NCI-H1092 treated with DMSO at 0.1 percent for 48 hours (cell line): ENCODE data around the gene DMAC2L.

ENCODE experiments used
- DNase-seq: peaks from one replicate; lab custom pipeline; 2025; lab: John Stamatoyannopoulos, UW

DMAC2L gene

DNA sequence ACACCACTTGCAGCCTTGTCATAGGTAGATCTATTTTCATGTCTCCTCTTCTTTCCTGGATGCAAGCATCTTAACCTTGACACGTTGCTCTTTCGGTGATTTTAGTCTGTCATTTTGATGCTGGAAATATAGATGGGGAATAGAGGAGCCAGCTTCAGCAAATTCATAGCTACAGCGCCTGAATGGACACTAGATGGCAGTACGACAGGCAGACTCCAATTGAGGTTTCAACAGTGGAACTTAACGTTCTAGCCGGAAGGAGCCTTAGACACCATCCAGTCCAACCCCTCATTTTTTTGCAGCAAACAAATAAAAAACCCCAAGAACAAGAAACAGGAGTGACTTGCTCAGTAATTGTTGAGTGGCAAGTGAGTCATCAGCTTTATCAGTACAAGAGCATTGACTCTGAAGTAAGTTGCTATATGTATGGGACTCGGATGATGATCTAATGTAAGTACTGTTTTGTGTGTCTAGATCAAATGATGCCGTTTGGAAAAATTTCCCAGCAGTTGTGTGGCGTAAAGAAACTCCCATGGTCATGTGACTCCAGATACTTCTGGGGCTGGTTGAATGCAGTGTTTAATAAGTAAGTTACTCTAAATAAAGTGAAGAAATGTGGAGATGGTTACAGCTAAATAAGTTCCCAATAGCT is 9.0 kb downstream of the DMAC2L start:
- peak; percentile 83 for DNase-seq

DNA sequence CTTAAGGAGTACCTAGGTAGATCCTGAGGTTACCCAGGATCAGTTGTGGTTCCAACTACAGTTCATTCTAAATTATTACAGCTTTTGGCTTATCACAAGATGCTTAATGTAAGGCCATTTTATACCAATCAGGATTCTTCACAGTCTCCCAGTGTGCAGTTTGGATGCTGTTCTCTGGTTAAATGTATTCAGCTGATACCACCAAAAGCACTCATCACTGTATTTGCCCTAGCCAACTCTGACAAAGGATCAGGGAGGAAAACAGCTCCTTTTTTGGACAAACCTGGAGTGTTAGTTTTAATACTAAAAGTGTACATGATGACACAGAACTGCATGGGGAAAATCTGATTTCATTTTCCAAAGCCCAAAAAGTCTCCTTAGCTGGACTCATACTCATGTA is 19.5 kb downstream of the DMAC2L start:
- no peak for DNase-seq

DNA sequence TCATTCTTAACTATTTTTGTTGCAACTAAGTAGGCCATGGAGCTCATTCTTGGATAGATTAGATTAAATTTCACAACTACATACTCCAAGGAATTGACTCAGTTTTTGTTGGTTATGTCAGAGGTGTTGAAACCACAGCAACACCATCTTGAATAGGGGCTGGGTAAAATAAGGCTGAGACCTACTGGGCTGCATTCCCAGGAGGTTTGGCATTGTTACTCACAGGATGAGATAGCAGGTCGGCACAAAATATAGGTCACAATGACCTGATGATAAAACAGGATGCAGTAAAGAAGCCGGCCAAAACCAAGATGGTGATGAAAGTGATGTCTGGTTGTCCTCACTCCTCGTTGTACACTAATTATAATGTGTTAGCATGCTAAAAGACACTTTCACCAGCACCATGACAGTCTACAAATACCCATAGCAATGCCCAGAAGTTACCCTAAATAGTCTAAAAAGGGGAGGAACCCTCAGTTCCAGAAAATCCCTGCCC is 20.9 kb downstream of the DMAC2L start:
- no peak for DNase-seq

DNA sequence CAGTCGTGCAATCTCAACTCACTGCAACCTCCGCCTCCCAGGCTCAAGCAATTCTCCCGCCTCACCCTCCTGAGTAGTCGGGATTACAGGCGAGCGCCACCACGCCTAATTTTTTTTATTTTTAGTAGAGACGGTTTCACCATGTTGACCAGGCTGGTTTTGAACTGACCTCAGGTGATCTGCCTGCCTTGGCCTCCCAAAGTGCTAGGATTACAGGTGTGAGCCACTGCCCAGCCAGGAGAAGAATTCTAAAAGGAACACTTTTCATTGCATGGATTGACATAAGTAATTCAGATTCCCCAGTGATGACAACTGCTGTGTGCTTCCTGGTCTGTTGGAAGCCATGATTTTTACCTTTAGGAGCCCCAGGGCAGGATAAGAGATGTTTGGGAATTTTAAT is 22.1 kb downstream of the DMAC2L start:
- DNase-seq, result no peak

DNA sequence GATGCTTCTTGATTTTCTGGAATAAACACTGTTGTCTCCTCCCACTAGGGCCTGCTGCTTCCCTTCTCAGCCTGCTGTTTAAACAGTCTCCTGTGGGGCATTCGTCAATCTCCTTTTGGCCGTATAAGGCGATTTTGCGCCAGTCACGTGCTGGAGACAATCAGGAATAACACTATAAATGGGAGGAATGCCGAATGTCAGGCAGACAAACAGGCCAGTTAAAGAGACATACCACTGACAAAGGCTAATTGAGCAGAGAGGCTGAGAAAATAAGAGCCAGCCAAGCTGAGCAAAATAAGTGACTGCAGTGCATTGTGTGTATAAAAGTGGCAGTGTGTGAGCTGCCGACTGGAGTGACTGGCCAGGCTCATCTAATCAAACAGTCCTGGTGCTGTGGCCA is 23.3 kb downstream of the DMAC2L start:
- peak; percentile 83 for DNase-seq

DNA sequence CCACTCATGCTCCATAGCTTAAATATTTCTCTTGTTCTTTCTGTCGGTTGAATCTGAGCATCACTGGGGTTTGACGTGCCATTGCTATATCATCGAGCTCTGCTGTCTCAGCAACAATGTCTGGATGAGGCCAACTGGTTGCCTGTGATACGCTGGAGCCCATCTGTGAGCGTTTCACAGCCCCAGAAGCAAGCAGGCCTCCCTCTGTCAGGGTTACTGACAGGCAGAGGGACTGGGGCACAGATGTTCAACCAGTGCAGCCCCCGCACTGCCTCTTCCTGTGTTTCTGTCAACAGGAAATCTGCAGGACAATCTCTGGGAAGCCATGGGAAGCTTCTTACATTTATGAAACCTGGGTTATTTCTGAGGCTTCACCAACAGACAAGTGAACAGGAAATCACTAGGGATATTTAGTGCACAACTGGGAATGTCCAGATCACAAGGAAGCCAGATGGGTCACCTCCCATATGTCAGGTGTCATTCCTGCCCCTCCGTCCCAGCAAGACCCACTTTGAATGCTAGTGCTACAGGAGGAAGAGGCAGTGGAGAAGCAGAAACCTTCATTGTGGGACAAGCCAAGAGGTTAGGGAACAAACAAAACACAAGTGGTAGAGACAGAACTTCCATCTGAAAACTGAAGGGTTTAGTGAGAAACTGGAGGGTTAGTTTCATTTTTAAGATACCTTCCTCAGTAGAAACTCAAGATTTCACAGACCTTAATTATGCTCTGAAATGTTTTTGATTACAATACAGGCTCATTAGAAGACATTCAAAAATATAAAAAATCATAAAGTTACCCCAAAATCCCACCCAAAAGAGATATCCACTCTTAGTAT is 24.1 kb downstream of the DMAC2L start:
- peak; percentile 52 for DNase-seq

DNA sequence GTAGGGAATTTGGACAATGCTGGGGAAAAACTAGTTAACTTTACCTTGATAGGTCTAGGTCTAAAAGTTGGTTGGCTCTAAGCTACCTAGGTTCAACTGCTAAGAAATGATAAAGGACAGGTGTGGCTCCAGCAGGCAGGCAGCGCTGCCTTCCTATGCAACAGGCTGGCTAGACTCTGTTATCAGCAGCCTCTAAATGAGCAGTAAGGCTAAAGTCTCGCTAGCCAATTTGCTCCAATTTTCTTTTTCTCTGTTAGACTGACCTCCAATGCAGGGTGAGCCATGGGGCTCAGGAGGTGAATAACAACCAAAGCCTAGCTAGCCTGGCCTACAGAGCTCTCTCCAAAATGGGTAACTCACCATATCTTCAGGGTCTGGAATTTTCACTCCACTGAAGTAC is 26.5 kb downstream of the DMAC2L start:
- no peak for DNase-seq

DNA sequence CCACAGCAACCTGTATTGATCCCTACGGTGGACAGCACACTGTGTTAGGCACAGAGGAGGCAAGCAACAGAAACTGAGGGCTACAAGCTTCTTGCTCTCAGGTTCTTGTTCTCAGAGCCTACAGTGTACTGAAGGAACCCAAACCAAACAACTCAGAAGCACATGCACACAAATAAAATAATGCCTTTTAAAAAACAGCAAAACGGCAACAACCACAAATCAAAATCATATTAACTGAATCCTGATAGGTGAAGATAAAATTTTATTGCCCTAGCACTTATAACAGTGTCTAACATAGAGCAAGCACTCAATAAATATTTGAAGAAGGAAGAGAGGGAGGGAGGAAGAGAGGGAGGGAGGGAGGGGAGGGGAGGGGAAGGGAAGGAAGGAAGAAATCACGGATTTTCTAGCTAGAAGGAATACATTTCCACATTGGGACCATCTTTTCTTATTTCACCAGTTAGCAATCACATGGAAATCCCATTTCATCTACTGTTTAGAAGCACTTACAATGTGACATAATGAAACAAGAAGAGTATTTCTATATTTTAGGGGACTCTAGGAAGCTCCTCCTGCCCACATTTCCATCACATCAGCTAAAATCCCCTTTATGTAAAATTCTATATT is 27.2 kb downstream of the DMAC2L start:
- no peak for DNase-seq

DNA sequence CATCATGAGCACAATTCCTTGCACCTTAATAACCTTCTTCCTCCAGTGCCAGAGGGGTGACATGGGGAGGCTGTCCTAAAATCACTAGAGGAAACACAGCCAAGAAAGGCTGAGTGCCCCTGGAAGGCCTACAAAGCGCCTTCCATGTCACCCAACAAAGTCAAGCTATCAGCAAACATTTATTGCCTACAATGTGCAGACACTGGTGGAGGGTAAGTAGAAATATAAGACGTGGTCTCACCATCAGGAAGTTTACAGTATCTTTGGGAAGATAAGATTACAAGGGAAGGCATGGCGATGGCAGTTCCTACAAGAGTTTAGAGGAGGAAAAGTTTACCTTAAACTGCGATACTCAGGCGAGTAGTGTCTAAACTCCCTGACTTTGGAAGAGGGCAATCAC is 27.9 kb downstream of the DMAC2L start:
- DNase-seq, result no peak

DNA sequence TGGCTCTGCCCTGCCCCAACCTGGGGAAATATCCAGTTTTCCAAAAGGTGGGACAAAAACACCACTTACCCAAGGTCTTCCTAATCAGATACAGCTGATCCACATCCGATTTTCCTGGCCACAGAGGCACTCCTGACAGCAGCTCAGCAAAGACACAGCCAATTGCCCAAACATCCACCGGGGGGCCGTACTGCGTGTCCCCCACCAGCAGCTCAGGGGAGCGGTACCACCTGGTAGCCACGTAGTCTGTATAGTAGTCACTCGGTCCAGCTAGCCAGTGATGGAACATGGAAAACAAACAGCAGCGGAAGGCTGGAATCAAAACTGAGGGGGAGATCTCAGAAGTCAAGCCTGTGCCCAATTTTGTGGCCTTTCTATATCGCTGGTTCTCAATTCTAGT is 28.8 kb downstream of the DMAC2L start:
- no peak for DNase-seq

DNA sequence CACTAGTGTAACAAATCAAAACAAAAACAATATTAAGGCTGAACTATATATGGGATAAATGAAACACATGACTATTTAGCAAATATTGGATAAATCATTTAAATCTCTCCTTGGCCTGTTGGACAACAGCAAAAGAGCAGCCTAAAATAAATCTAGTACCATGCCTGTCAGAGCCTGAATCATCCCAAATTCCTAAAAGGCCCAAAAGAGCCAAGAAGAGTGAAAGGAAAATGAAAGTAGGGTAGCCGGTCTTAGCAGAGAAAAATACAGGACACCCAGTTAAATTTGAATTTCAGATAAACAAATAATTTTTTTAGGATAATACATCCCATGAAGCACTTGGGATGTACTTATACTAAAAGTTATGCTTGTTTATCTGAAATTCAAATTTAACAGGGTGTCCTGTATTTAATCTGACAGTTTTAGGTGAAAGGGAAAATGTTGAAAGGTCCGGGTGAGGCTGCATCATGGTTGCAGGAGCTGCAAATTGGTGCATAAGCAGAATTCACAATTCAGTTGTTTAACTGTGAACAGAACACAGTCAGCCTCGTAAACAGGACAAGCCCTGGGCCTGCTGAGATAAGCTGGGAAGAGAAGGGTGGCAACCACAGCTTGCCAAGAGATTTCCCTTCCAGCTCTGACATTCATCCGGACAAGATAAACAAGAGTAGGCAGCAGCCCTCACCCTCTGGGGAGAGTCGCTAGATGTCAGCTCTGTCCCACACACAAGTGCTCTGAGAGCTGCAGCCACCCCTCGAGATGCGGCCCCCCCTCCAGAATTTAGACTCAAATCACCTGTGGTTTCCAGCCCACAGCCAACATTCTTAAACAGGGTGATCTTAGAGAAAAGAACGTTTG is 30.3 kb downstream of the DMAC2L start:
- DNase-seq, result peak; percentile 51

DNA sequence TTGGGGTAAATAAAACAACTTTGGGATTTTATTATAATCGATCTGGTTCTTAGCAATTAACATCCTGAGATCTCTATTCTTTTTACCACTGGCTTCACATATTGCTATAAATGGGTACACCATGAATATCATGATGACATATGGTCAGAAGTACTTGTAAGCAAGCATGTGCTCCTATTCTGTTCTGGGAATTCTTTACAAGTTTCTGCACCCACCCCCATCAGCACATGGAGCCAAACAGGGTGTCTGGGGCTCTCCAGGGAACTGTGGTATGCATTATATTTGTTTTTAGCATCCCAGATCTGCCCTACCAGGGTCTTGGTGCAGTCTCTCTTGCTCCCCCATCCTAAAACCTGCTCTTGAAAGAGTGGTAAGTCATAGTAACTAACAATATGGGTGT is 31.3 kb downstream of the DMAC2L start:
- DNase-seq, result no peak

DNA sequence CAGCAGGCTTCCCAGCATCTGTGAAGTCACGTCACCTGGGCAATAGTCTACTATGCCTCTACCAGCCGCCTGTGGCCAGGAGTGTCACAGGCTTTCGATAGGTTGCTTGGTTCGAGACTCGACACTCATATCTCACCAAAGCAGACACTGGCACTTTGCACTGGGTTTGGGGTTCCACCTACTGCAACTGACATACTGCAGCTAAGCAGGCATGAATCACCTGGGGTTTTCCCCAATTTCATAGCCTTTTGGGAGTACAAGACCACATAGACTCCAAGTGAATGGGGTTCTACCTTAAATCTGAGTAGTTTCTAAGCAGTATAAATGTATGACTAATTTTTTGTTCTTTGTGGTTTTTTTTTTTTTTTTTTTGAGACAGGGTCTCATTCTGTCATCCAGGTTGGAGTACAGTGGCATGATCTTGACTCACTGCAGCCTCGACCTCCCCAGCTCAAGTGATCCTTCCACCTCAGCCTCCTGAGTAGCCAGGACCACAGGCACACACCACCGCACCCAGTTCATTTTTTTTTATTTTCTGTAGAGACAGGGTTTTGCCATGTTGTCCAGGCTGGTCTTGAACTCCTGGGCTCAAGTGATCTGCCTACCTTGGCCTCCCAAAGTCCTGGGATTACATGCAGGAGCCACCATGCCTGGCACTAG is 32.1 kb downstream of the DMAC2L start:
- DNase-seq, result no peak

DNA sequence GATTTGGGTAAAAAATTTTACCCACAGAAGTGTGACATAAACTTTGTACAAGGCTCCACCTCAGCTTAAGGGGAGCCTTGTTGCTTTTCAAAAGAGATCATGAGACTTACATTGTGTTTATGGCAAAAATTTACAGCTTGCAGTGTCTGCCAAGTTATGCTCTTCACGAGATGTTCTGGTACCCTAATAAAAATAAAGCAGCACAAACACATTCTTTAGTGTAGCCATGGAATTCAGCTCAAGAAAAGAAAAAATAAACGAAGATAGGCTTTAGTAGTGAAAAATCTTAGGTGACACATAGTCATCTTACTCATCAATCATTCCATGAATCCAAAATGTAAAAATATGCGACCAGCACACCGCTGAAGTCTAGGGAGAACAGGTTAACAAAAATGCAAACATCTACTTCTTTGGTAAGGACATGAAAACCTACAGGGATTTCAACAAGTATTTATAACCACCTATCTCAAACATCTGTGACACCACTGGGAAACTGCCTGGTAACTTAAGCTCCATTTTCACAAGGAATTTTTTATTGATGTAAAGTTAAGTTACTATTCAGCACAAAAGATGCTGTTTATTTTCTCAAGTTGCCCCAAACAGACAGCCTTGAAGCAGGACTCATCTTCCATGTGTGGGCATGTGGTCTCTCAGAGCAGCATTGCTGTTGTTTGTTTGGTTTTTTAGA is 32.9 kb downstream of the DMAC2L start:
- DNase-seq, result no peak

DNA sequence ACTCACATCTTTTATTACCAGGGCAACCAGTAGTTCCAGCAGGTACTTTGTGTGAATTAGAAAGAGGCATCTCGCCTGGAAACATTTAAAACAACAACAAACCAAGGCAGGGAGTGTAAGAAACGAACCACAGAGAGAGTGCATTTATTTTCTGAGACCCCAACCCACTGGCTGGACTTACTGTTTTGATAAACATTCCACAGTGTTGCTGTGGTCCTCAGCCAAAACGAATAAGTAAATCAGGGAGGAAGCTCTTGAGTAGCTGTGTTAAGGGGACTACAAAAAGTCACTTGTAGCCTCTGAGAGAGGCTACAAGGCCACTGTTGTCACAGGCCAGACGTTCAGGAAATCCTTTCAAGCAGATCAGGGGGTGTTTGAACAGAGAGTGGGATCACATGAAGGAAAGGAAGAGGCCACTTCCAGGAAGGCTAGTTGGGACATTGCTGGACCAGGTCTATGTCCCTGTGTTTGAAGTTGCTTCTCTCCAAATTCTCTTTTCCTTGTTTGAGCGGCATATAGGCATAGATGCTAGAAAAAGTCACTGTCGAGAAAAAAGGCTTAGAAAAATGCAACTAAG is 33.8 kb downstream of the DMAC2L start:
- DNase-seq, result no peak

DNA sequence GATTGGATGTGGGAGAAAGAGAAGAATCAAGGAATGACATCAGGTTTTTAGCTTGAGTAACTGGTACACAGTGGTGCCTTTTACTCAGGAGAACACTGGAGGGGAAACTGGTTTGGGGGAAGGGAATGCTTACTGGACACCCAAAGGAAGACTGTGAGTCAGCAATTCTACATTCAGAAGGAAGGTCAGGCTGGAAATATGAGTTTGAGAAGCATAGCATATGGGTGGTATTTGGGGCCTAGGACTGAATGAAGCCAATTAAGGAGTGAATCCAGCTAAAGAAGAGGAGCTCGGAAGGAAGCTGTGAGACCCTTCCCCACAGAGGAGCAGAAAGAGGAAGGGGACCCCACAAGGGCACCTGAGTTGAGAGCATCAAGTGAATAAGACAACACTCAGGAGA is 35.4 kb downstream of the DMAC2L start:
- no peak for DNase-seq

DNA sequence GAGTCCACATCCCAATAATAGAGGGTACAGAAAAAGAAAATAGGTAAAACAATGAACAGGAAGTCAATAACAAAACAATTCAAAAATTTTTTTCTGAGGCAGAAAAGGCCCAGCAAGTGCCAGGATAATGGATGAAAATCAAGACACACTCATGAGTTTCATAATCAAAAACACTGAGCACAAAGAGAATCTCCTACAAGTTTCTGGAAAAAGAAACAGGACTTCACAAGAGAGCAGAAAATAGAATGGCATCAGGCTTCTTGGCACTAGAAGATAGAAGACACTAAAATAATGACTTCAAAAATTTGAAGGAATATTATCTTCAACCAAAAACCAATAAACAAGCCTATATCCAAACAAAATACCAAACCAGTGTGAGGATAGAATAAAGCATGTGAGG is 36.8 kb downstream of the DMAC2L start:
- no peak for DNase-seq

DNA sequence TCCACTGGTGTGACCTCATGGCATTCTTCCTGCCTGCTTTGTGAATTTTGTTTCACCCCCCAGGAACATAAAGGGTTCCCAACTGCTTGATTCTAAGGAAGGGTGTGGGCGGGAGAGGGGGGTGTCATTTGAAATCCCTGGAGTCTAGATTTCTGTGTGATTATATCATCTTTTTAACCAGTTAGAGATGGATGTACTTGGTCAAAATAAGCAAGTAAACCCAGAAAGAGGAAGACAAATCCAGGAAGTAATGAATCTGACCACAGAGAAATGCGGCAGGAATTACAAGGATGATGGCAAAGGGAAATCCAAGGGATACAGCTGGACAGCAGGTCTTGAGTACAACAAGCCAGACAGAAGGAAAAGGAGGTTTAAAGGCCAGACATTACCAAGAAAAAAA is 38.9 kb downstream of the DMAC2L start:
- DNase-seq, result no peak

DNA sequence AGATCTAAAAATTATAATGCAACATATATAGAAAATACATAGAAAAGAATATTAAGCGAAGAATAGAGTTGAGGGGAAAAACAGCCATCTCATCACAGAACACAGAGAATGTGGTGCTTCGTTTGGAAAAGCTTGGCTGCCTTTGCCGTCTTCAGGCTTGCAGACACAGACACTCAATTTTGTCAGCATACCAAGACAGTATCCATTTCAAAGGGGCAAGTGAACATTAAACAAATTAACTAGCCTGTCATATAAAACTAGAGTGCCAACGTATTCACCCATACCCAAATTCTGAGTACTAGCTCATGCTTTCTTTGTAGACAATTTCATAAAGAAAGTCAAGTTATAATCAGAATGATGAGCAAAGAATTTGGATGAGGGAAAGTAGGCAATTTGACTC is 40.5 kb downstream of the DMAC2L start:
- no peak for DNase-seq

DNA sequence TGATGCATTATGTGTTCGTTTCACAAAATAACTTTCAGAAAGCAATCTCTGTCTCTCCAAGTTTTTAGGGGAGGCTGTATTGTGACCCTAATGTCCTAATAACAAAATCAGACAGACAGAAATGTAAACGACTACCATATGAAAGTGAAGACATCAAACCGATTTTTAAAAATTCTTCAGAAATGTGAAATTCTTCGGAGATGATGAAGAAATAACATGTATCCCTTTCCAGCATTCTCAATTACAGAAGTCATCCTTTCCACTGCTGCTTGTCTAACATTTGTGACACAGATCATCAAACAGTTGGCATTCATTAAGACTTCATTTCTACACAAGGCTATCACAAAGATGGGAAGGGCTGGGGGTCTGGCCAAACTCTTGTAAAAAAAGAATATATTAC is 41.0 kb downstream of the DMAC2L start:
- no peak for DNase-seq

DNA sequence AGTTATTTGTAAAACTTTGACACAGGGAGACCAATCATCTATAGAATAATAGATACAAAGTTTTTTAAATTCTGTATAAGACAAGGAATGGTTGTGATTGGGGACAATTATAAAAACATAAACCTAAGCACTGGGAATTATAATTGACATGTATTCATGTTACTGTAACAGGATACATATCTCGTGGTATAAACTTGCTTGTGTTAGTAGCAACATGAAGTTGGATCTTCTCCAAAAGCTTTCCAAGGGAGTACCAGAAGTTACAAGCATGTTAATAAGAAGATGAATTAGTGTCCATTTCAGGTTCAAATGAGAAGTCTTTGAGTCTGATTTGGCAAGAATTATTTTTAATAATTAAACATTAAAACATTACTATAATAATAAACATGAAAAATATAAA is 42.4 kb downstream of the DMAC2L start:
- no peak for DNase-seq
